Stimulated activated CD4-positive, alpha-beta T cell treated with anti-CD3 and anti-CD28 coated beads, Interleukin-1b, Interleukin-23, amount 100 ng/mL, for 48 hours (primary cell): ENCODE results near the gene ACSL3.
"Not testable (repeated sequence)": the region's sequence is repeated elsewhere in the genome, so short reads cannot be mapped to it uniquely, and the experiment has no call there.

ENCODE experiments used
- DNase-seq: peaks from one replicate; pipeline ENCODE4 v3.0.0-alpha.2; 2020

Gene ACSL3

DNA sequence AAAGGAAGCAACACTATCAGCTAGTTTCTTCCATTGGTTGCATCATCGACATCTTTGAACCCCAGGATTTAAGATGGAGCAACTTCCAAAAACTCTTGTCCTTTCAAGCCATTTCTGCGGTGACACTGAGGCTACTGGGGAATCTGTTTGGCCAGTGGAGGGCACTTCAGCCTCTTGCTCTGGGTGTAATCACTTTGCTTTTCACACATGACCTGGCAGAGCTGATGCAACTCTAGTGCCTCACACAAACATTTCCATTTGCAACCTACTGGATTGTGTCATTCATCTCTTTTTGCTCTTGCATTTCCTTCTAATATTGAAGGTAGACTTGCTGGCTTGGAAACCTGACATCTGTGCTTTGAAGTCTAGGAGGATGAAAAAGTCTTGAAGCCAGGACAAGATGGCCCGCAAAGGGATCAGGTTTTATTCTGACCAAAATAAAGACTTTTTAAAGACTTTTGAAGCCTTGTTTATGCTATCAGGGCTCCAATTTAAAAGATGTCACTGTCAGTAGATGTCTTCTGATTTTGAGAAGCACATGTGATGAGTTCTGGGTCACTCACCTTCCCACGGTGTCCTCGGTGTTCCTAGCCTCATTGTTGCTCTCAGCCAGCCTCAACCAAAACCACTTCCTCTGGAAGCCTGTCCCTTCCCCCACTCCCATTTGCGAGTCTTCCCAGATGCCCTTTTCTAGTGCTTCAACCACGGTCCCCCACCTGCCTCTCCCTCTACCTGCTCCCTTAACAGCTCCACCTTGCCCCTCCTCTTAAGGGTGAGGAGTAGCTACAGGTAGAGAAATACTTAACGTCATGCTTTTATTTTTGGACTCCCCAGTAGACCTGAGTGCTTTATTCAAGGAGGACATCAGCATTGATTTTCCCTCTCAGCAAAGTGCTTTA, 121.4 kb downstream of the ACSL3 start:
- DNase-seq: no peak

DNA sequence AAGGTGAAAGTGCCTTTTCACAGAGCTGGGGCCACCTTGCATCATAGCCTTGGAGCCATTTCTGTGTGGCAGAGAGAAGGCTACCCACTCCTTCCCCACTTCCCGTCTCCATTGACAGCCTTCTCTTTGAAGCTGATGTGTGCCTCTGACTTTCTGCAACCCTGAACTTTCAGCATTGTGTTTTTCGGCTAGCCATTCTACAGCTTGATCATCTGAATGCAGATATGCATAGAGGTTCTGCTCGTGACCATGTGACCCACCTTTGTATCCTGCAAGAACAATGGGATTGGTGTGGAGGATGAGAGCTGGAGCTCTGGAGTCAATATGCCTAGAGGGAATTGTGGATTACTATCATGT, 122.1 kb downstream of the ACSL3 start:
- no peak for DNase-seq

DNA sequence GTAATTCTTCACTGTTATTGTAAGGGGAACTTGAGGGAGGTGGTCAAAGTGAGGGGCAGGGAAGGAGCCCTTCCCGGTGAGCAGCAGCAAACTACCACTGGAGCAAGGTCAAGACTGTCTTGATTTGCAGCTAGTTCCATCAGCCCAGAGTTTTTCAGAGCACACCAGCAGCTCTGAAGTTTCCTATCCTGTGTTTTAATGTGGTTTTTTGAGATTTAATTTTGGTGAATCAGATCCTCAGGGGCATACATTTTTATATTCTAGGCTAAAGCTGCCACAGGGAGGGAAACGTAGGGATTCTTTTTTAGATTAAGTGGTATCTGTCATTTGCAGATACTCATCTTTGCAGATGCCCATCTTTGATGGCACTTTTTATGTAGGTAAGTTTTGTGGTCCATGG, 124.1 kb downstream of the ACSL3 start:
- no peak for DNase-seq

DNA sequence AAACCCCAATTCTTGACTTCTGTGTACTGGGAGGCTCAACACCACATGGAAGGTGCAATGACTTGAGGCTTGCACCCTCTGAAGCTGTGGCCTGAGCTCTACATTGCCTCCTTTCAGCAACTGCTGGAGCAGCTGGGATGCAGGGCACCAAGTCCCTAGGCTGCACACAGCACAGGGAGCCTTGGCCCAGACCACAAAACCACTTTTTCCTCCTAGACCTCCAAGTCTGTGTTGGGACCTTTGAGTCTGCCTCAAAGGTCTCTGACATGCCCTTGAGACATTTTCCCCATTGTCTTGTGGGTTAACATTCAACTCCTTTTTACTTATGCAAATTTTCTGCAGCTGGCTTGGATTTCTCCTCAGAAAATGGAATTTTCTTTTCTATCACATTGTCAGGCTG, 128.6 kb downstream of the ACSL3 start:
- no peak for DNase-seq

DNA sequence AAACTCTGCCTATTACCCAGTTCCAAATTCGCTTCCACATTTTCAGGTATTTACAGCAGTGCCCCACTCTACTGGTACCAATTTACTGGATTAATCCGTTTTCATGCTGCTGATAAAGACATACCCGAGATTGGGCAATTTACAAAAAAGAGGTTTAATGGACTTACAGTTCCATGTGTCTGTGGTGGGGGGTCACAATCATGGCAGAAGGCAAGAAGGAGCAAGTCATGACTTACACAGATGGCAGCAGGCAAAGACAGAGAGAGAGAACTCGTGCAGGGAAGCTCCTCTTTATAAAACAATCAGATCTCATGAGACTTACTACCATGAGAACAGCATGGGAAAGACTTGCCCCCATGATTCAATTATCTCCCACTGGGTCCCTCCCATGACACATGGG, 129.4 kb downstream of the ACSL3 start:
- DNase-seq: not testable (repeated sequence)

DNA sequence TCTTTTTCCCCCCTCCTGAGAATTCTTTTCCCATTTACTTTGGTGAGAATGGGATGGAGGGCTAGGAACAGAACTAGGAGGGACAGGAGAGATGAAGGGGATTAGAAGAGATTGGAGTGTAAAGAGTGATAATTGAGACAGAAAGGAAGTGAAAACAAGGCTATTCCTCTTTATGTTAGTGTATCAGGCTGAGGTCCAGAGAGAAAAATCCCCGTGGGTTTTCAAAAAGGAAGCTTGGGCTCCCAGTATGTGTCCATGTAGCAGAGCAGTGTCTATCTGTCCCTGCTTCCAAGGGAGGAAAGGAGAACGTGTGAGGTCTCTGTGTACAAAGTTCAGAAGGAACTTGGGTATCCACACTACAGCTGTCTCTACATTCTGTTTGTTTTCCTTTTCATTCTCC, 131.3 kb downstream of the ACSL3 start:
- DNase-seq: no peak
